Muscle of leg (tissue), 11 donors: Measurements from ENCODE around the gene CYSTM1. TPM values are rescaled to one million over a fixed set of nuclear protein-coding genes. Genes with fewer than 3 reads are reported as not detected.
"Not testable (repeated sequence)": the region's sequence is repeated elsewhere in the genome, so short reads cannot be mapped to it uniquely, and the experiment has no call there.

ENCODE experiments used
- DNase-seq: peaks from one replicate; pipeline ENCODE4 v3.0.0; 2013
- H3K27ac ChIP-seq: one replicate; pipeline ENCODE4 v1.5.1; 2013; ENCODE audit warnings: mild to moderate bottlenecking, low read length, control low read depth
- H3K27me3 ChIP-seq: one replicate; pipeline ENCODE4 v1.6.1; 2013; ENCODE audit warnings: low read length; ENCODE audit not compliant: control insufficient read depth, insufficient read depth
- H3K36me3 ChIP-seq: one replicate; pipeline ENCODE4 v1.6.1; 2013; ENCODE audit warnings: low read length; ENCODE audit not compliant: control insufficient read depth, insufficient read depth
- H3K4me1 ChIP-seq: one replicate; pipeline ENCODE4 v1.6.1; 2013; ENCODE audit warnings: low read length; ENCODE audit not compliant: control insufficient read depth, insufficient read depth
- H3K4me3 ChIP-seq: one replicate; pipeline ENCODE4 v1.5.1; 2013; ENCODE audit warnings: low read length, control low read depth
- H3K9me3 ChIP-seq: replicated peaks from 2 replicates; pipeline ENCODE4 v1.6.1; 2013; ENCODE audit warnings: low read depth, low read length; ENCODE audit not compliant: control insufficient read depth
- WGBS: methylation state at CpG from one replicate; pipeline ENCODE4 v1.1.5; 2013; ENCODE audit warnings: missing lambda C conversion rate; ENCODE audit not compliant: insufficient coverage; 5-methylcytosine and 5-hydroxymethylcytosine counted together
- polyA plus RNA-seq, 8 donors: library from polyadenylated mRNA; unstranded; fragments of 120-200 nt; gene quantifications; one replicate each; pipeline versions ENCODE4 v1.2.1 to v1.2.3, GENCODE V29; 2013; ENCODE audit warnings: inconsistent platforms in 1 of 8, low replicate concordance in 1 of 8; ENCODE audit not compliant: insufficient read length in 8 of 8, insufficient read depth in 1 of 8
- total RNA-seq: library from RNA; stranded (reverse); fragments of 120-200 nt; gene quantifications from one replicate; pipeline ENCODE4 v1.2.4, GENCODE V29; 2013

Gene CYSTM1
- total and polyA plus RNA-seq, 9 donors: 20.0 to 36.5 (median 27.2) TPM

- Histone ChIP-seq H3K36me3 (no peaks in the 10 kb centered on the region), H3K4me3 (no peak overlapping the region), H3K27ac (no peak overlapping the region), H3K9me3 (no peaks in the 10 kb centered on the region), H3K27me3 (peaks cover 44% of the 10 kb centered on the region), H3K4me1 (peaks cover 10% of the 10 kb centered on the region)
- no peak for DNase-seq
- 10% methylated on average over 12 of the region's 14 CpGs for WGBS
These were observed 28.5 kb upstream of the CYSTM1 start for GRCh38 chr5:140146523-140146842.

DNA sequence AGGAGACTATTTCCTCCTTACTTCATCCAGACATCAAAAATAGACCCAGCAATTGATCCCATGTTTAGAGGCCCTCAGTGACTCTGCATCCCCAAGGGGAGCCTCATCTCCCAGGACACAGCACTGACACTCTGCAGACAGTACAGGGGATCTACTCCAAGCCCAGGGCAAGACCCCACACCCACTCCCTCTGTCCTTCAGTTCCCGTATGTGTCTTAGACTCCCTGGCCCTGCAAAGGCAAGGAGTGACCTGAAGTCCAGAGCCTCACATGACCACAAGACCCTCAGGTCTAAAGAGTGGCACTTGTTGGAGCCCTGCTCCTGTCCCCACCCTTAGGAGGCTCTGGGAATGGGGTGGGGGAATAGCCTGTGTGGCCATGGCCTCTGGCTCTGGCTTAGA is 27.5 kb upstream of the CYSTM1 start:
- H3K27me3 ChIP-seq: peaks cover 50% of the 10 kb centered on the region
- peaks cover 18% of the 10 kb centered on the region for H3K4me1 ChIP-seq
- H3K27ac ChIP-seq: no peak overlapping the region
- DNase-seq: no peak
- WGBS: 60% methylated on average over 1 of the region's 1 CpG
- H3K36me3 ChIP-seq: no peaks in the 10 kb centered on the region
- no peaks in the 10 kb centered on the region for H3K9me3 ChIP-seq
- no peak overlapping the region for H3K4me3 ChIP-seq

DNA sequence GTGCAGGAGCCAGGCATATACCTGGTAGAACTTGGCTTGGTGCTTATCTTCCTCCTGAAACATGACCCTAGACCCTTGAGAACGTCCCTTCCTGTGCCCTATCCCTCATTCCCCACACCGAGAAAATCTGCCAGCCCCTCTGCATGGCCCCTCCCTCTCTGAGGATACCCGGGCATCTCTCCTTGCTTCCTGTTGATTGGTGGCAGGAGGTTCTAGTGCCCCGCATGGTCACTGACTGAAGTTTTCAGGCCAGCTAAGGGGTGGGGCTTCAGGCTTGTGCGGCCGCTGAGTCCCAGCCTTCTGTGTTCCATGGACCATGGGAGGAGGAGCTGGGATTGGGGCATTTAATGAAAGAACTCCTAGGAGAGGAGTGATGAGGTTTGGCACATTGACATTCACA is 26.5 kb upstream of the CYSTM1 start:
- Histone ChIP-seq H3K27me3 (peaks cover 60% of the 10 kb centered on the region), H3K4me1 (peaks cover 21% of the 10 kb centered on the region), H3K4me3 (no peak overlapping the region), H3K36me3 (no peaks in the 10 kb centered on the region), H3K9me3 (no peaks in the 10 kb centered on the region), H3K27ac (no peak overlapping the region)
- 10% methylated on average over 2 of the region's 6 CpGs for WGBS
- DNase-seq: no peak

DNA sequence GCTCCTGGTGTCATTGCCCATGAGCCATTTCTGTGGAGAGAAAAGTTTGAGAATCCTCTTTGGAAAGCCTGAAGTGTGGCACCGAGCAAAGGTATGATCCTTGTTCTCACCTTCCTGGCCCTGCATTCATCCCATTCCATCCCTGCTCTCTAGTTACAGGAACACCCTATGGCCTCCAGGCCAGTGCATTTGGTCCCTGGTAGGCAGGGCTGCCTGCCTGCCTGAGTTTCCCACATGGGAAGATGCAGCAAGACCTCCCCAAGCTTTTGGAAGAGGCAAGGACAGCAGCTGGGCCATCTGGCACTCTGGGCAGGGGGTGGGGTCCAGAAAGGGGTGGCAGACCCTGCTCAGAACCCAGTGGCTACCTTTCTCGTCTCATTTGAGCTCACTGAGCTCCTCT is 24.8 kb upstream of the CYSTM1 start:
- no peak for DNase-seq
- Histone ChIP-seq H3K4me3 (no peak overlapping the region), H3K27ac (no peak overlapping the region), H3K27me3 (peaks cover 55% of the 10 kb centered on the region), H3K9me3 (no peaks in the 10 kb centered on the region), H3K4me1 (peaks cover 21% of the 10 kb centered on the region), H3K36me3 (no peaks in the 10 kb centered on the region)
- no CpG with 5 or more reads among the region's 2 CpGs for WGBS

GRCh38 chr5:140151144-140152021 is 23.6 kb upstream of the CYSTM1 start:
- no peak overlapping the region for H3K27ac ChIP-seq
- H3K4me1 ChIP-seq: peaks cover 13% of the 10 kb centered on the region
- H3K9me3 ChIP-seq: no peaks in the 10 kb centered on the region
- WGBS: 100% methylated on average over 1 of the region's 7 CpGs
- no peak overlapping the region for H3K4me3 ChIP-seq
- peaks cover 44% of the 10 kb centered on the region for H3K27me3 ChIP-seq
- H3K36me3 ChIP-seq: no peaks in the 10 kb centered on the region
- no peak for DNase-seq

DNA sequence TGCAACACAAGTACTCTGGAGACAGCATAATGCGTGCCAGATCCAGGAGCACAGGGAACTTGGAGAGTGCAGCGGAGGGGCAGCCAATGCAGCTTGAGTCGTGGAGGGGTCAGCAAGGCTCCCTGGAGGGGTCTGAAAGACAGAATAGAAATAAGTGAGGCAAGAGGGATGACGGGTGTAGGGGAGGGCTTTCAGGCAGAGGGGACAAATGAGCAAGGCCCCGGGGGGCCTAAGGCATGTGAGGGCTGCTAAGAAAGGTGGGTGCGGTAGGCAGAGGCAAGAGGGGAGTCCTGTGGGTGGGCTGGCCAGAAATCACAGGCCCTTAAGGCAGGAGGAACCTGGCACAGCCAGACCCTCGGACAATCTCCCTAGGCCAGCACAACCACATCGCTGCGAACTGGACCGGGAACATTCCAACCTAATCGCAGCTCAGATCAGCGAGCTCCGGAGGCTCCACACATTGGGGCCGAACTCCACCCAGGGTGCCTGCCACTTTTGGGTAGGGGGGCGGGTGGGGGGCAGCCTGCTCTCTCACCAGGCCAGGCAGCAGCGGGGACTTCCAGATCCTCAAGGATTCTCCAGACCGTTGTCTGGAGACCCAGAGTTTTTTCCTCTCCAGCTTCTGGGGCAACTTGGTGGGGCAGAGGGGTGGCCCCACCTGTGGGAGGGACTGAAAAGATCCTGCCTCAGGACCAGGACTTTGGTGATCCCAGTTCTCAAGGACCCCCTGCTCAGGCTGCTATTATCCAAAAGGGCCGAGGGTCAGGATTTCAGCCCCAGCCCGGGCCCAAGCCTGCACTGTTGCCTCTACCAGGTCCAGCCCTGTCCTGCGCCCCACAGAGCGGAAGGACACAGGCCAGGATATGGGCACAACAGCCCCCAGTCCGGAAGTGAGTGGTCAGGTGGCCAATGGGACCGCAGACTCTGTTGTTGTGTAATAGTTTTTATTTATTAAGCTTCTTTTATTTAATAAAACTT is 22.7 kb upstream of the CYSTM1 start:
- Histone ChIP-seq H3K27me3 (peaks cover 36% of the 10 kb centered on the region), H3K27ac (no peak overlapping the region), H3K4me1 (peaks cover 15% of the 10 kb centered on the region), H3K9me3 (no peaks in the 10 kb centered on the region), H3K36me3 (no peaks in the 10 kb centered on the region), H3K4me3 (no peak overlapping the region)
- 31% methylated on average over 13 of the region's 23 CpGs for WGBS
- no peak for DNase-seq

- 37% methylated on average over 2 of the region's 7 CpGs for WGBS
- no peak overlapping the region for H3K27ac ChIP-seq
- H3K36me3 ChIP-seq: no peaks in the 10 kb centered on the region
- peaks cover 19% of the 10 kb centered on the region for H3K4me1 ChIP-seq
- no peak for DNase-seq
- no peaks in the 10 kb centered on the region for H3K9me3 ChIP-seq
- no peak overlapping the region for H3K4me3 ChIP-seq
- peaks cover 27% of the 10 kb centered on the region for H3K27me3 ChIP-seq
These were observed 21.7 kb upstream of the CYSTM1 start for GRCh38 chr5:140153255-140153654.

DNA sequence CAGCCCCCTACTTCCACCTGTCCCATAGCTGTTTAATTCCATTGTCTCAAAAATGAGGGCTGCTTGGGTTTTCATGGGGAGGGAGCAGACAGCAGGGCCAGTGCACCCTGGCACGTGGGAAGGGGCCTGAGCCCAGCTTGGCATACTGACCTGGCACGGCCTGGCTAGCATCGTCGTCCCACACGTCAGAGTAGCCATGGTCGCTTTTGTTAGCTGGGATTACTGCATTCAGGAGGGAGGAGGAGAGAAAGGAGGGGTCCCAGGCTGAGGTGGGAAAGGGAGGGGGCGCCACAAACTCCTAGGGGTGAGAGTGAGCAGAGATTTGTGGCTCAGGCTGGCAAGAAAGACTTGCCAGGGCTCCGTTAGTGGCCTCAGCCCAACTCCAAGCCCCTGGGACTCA is 21.1 kb upstream of the CYSTM1 start:
- WGBS: 0% methylated on average over 1 of the region's 8 CpGs
- H3K4me1 ChIP-seq: peaks cover 19% of the 10 kb centered on the region
- peaks cover 22% of the 10 kb centered on the region for H3K27me3 ChIP-seq
- H3K9me3 ChIP-seq: no peaks in the 10 kb centered on the region
- no peak overlapping the region for H3K27ac ChIP-seq
- no peak overlapping the region for H3K4me3 ChIP-seq
- no peak for DNase-seq
- no peaks in the 10 kb centered on the region for H3K36me3 ChIP-seq

- 80% methylated on average over 13 of the region's 21 CpGs for WGBS
- DNase-seq: not testable (repeated sequence)
- peaks cover 19% of the 10 kb centered on the region for H3K4me1 ChIP-seq
These were observed 20.1 kb upstream of the CYSTM1 start for GRCh38 chr5:140154710-140155381.

More at GRCh38 chr5:140154710-140155381, 20.1 kb upstream of the CYSTM1 start:
- not testable (repeated sequence) for H3K9me3 ChIP-seq, H3K4me3 ChIP-seq, H3K27ac ChIP-seq, H3K36me3 ChIP-seq
- H3K27me3 ChIP-seq: peaks cover 22% of the 10 kb centered on the region
